DMS 273 treated with DMSO at 0.1 percent for 48 hours (cell line): ENCODE measurements around the gene DLG2.
A peak's percentile ranks its signal among the peaks of the same experiment; 100 is the strongest.

Source experiments
- DNase-seq: peaks from one replicate; lab custom pipeline; 2025; lab: John Stamatoyannopoulos, UW

DLG2 gene

GRCh38 chr11:84465040-84465439 is 1162.1 kb downstream of the DLG2 start:
- peak; percentile 47 for DNase-seq

DNA sequence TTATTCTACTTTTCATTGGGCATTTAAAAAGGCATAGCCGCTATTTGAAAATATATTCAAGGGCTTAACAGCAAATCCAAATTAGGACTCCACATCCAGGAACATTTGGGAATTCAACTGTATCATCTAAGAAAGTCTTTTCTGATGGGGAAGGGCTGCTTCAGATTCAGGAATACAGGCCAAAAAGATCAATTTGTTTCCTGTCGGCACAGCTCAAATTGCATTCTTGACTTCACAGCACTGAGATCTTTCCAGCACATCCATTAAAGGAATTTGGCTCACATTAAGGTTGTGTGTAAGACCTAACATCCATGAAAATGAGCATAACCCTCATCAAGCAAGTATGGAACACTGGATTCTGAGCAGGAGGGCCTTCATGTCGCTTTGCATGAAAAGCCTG is 1171.5 kb downstream of the DLG2 start:
- no peak for DNase-seq

- DNase-seq: no peak
These were observed 1174.9 kb downstream of the DLG2 start for GRCh38 chr11:84452211-84452610.

DNA sequence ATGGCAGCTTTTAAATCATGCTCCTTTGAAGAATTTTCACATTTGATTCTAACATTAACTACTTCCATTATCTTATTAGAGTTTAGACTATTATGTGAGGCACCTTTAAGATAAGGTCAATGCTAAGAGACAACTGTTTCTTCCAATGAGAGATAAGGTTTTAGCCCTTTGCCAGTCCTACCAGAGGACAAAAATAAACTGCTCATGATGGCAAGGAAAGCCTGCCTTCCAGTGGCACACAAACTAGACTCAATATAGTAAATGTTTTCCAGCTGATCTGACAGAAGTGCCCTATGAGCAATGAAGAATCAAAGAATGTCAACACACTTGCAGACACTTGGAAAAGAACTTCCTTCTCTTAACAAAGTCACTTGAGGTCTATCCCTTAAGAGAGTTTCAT is 1188.6 kb downstream of the DLG2 start:
- DNase-seq: no peak

GRCh38 chr11:84437071-84437980 is 1189.8 kb downstream of the DLG2 start:
- no peak for DNase-seq

DNA sequence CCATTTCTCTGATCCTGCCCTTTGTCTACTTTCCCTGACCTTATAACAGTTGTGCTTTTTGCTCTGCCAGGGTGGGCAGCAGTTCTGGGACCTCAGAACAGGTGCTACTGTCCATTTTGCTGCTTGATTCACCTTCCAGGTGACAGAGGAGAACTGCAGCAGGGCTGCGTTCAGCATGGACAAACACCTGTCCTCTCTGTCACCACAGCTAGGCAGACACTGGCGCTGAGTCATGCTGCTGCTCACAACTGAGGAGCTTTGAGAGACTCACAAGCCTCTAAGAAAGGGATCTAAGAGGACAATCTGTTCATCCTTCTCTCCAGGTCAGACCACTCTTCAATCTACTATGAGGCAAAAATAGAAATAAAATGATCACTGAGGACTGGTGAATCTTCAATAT is 1196.5 kb downstream of the DLG2 start:
- DNase-seq: no peak

- DNase-seq: no peak
These were observed 1201.5 kb downstream of the DLG2 start for GRCh38 chr11:84425673-84426072.

- DNase-seq: no peak
These were observed 1206.9 kb downstream of the DLG2 start for GRCh38 chr11:84420271-84420670.

GRCh38 chr11:84419616-84420015 is 1207.5 kb downstream of the DLG2 start:
- no peak for DNase-seq

GRCh38 chr11:84414920-84415319 is 1212.2 kb downstream of the DLG2 start:
- no peak for DNase-seq

DNA sequence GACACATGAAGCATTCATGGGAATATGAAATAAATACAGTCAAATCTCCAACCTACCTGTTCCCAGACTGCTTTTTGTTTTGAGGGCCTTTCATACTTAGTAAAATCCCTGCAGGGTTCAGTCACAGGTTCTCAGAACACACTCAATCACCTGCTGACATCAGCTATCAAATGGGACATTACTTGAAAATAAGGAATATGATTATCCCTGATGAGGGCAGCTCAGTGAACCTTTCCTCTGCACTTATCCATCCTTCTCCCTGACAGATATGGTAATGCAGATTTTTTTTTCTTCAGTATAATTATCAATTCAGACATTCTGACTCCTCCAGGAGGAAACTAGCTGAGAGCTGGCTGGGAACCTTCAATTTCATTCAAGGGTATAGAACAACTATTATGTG is 1213.6 kb downstream of the DLG2 start:
- DNase-seq: no peak

- no peak for DNase-seq
These were observed 1214.3 kb downstream of the DLG2 start for GRCh38 chr11:84412862-84413261.

- no peak for DNase-seq
These were observed 1218.2 kb downstream of the DLG2 start for GRCh38 chr11:84408946-84409411.

DNA sequence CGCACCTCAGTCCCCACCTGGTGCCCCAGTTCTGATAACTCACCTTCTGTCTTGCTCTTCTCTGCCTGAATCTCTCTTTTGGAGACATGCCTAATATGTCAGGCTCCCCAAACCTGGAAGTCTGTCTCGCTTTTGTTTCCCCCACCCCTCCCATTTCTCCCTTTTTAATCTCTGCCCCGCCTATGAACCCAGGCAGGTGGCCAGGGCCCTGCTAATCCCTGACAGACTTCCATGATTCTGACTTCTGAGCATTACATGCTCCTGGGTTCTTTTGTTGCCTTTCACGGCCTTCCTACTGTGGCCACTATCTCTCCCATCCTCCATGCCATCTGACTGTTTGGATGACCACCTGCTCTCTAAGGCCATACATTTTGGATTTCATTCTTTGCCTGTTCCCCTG is 1220.1 kb downstream of the DLG2 start:
- no peak for DNase-seq

DNA sequence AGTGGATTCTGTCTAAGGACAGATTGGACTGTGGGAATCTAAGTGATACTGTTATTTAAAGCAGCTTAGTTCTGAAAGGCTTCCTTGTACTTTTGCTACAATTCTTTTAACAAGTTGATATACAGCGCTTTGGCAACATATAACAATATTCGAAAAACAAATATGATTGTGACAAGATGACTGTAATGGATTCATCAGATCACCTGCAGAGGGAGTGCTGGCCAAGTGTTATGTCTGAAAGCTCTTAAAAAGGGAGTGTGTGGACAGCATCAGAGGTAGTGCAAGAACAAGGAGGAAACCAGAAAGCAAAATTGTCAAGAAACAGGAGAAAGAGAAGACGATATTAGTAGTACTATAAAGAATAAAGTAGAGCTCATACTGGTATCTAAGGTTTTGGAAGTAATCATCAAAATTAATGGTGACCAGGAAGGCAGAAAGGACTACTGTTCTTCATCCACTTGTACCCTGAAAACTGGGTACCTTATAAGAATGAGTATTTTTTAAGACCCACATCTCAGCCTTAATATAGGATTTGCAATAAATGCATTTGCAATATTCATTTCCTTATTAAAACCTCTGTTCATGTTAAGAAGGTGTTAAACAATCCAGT is 1229.0 kb downstream of the DLG2 start:
- no peak for DNase-seq

- DNase-seq: no peak
These were observed 1230.6 kb downstream of the DLG2 start for GRCh38 chr11:84396521-84396920.

DNA sequence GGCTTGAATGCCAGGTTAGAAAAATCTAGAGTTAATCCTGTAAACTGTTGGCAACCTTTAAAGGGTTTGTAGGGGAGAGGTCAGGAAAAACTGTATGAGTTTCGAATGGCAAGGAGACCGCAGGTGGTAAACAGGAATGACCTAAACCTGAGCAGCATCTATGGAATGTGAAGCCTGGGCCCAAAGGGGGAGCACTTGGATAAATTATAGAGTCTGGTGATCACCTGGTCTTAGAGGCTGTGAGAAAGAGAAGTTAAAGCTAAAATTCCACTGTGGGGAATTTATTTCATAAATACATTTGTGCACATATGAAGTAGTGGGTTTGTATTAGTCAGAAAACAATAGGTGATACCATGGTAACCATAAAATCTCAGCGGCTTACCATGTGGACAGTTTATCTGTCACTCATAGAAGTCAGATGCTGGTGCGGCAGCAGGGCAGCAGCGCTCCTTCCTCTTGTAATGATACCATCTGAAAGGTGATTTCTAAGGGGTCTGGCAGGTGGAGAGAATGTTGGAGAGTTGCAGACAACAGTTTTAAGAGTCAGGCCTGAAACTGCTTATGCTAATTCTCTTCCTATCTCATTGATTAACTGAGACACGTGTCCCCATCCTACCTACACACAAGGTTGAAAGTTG is 1236.6 kb downstream of the DLG2 start:
- no peak for DNase-seq

DNA sequence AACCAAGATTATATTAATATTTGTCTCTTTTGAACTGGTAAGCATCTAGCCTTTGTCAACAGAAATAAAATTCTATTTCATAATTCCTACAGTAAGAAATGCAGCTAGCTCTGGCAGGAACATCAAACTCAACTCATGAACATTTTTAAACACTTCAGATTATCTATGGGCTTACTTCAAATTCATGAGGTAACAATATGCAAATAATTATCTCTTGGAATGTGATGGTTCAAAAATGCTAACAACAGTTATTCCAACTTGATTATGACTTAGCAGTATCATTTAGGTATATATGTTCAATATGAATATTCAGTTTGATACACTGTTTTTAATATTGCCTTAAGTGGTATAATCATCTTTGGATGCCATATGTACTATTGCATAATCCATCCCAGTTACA is 1237.4 kb downstream of the DLG2 start:
- DNase-seq: no peak

- DNase-seq: no peak
These were observed 1242.4 kb downstream of the DLG2 start for GRCh38 chr11:84384731-84385130.

DNA sequence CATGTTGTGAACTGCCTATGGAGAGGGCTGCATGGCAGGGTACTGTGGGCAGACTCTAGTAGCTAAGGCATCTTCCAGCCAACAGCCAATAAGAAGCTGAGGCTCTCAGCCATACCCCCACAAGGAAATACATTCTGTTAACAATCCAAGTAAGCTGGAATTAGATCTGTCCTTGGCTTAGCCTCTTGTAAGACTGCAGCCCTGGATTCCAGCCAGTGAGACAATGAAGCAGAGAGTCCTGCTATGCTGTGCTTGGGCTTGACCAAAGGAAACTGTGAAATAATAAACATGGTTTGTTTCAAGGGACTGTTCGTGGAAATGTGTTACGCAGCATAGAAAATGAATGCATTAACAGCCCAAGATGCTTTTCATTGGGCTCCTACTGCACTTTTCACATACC is 1243.6 kb downstream of the DLG2 start:
- DNase-seq: no peak

DNA sequence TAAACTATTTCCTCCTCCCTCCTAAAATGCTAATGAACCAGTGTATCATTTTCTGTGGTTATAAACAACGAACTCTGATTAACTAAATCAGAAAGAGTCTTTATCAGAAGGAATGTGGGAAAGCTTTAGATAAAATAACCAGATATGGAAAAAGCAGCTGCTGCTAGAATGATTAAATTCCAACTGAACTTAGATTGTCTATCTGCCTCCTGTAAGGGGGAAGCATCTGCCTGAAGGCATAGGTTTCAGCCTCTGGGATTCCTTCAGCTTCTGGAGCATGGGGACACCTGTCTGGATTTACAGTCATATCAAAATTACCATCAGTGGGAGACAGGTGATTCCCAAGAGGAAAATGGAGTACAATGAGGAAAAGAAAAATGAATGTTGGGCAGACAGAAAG is 1245.5 kb downstream of the DLG2 start:
- DNase-seq: no peak

GRCh38 chr11:84372381-84372950 is 1254.7 kb downstream of the DLG2 start:
- no peak for DNase-seq

- DNase-seq: no peak
These were observed 1269.1 kb downstream of the DLG2 start for GRCh38 chr11:84358034-84358433.
